ENCODE data around the gene MPP3. TPM values are rescaled to one million over a fixed set of nuclear protein-coding genes. Genes with fewer than 3 reads are reported as not detected.

Gene MPP3
- total RNA-seq (10 to 100 TPM in 1 of 7 donors, 1 to 10 TPM in 6; 2.7 to 17.2 (median 4.4) TPM), polyA plus RNA-seq (1 to 10 TPM; 2.7 to 2.9 TPM)
- long read RNA-seq, donor 1, partial matches to known transcripts = 8 of 18 reads
- long read RNA-seq, donor 1, other reads (novel, unspliced or antisense) = 9 of 18 reads
- long read RNA-seq, donor 2 = 0 reads
- long read RNA-seq, donor 3, partial matches to known transcripts = 2 of 16 reads
- long read RNA-seq, donor 3, other reads (novel, unspliced or antisense) = 12 of 16 reads

DNA sequence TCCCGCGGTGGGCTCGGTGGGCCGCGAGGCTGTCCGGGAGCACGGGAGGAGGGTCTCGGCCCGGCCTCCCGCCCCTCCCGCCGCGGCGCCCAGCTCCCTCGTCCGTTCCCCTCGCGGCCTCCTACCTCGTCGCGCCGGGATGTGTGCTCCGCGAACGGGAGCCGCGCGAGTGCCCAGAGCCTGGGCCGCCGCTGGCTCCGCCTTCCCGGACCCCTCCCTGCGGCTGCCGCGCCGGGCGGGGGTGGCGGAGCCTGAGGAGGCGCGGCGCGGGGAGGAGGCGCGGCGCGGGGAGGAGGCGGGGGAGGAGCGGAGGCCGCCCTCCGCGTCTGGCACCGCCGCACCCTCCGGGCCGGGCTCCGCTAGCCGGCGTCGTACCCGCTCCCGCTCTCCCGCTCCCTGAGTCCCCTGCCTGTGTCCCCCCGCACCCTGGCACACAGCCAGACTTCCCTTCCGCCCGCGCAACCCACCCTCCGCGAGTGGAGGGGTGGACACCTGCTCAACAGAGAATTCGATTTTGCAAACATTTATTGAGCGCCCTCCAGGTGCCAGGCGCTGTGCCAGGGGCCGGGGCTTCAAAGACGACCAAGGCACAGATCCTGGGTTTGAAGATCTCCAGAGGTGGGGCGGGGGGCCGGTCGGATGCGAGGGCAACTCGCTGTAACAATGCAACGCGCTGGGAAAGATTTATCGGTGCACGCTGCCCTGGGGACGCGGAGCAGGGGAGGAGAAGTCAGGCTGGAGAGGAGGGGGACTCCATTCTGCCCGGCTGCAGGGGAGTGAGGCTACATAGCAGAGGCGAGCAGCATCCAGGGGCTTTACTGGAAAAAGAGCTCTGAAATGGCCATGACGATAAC lies at the start of gene MPP3:
Gene MPP3, minus strand, starts transcription at position 171 of the 854 bp plus-strand sequence. CDS start 1,240 bp downstream, outside the sequence.
- TF ChIP-seq POLR2A (IDR thresholded peaks at IDR 0.05) (peak; percentile 29), EP300 (IDR thresholded peaks at IDR 0.05) (no peak)

GRCh38 chr17:43881758-43882505 lies 49.0 kb upstream of the MPP3 start:
- Histone ChIP-seq H3K27me3 (no peaks in the 10 kb centered on the region), H3K27ac (no peak overlapping the region), H3K4me3 (no peak overlapping the region), H3K4me1 (ENCODE audit: insufficient read depth) (peaks cover 2% of the 10 kb centered on the region), H3K9me3 (no peaks in the 10 kb centered on the region), H3K36me3 (no peaks in the 10 kb centered on the region)
- DNase-seq = no peak
- intact Hi-C loops (cut with DNase I) = no loop called here
- 89 to 93% (median 91%) methylated on average over 27 of the region's 27 CpGs for WGBS, 3 donors
- TF ChIP-seq, protein P1, sequence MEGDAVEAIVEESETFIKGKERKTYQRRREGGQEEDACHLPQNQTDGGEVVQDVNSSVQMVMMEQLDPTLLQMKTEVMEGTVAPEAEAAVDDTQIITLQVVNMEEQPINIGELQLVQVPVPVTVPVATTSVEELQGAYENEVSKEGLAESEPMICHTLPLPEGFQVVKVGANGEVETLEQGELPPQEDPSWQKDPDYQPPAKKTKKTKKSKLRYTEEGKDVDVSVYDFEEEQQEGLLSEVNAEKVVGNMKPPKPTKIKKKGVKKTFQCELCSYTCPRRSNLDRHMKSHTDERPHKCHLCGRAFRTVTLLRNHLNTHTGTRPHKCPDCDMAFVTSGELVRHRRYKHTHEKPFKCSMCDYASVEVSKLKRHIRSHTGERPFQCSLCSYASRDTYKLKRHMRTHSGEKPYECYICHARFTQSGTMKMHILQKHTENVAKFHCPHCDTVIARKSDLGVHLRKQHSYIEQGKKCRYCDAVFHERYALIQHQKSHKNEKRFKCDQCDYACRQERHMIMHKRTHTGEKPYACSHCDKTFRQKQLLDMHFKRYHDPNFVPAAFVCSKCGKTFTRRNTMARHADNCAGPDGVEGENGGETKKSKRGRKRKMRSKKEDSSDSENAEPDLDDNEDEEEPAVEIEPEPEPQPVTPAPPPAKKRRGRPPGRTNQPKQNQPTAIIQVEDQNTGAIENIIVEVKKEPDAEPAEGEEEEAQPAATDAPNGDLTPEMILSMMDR (IDR thresholded peaks at IDR 0.05) = no peak
- TF ChIP-seq POLR2A (IDR thresholded peaks at IDR 0.05) (no peak), EP300 (IDR thresholded peaks at IDR 0.05) (no peak)

More for the DNA sequence above, at the start of gene MPP3:
- DNase-seq = peak; percentile 59 to 74 (median 64)
- WGBS, 3 donors = 1 to 4% (median 2%) methylated on average over 21 to 70 of the region's 87 CpGs
- no peaks in the 10 kb centered on the region for H3K27me3 ChIP-seq
- no peaks in the 10 kb centered on the region for H3K9me3 ChIP-seq
- H3K27ac ChIP-seq = no peak within 1 kb of the TSS
- intact Hi-C loops (cut with DNase I) = no loop called here
- peaks cover 7% of the 10 kb centered on the region for H3K4me1 ChIP-seq (ENCODE audit: insufficient read depth)
- peak within 1 kb of the TSS; percentile 63 for H3K4me3 ChIP-seq
- no peaks in the 10 kb centered on the region for H3K36me3 ChIP-seq

GRCh38 chr17:43881181-43881580 lies 48.2 kb upstream of the MPP3 start:
- Histone ChIP-seq H3K4me1 (ENCODE audit: insufficient read depth) (peaks cover 2% of the 10 kb centered on the region), H3K27ac (no peak overlapping the region), H3K9me3 (no peaks in the 10 kb centered on the region), H3K27me3 (no peaks in the 10 kb centered on the region), H3K4me3 (no peak overlapping the region), H3K36me3 (no peaks in the 10 kb centered on the region)
- no peak for TF ChIP-seq EP300 (IDR thresholded peaks at IDR 0.05)
- TF ChIP-seq POLR2A (IDR thresholded peaks at IDR 0.05) = no peak
- TF ChIP-seq, protein P1 (IDR thresholded peaks at IDR 0.05) = no peak
- intact Hi-C loops (cut with DNase I) = no loop called here
- no peak for DNase-seq
- 92 to 96% (median 94%) methylated on average over 12 of the region's 12 CpGs for WGBS, 3 donors

DNA sequence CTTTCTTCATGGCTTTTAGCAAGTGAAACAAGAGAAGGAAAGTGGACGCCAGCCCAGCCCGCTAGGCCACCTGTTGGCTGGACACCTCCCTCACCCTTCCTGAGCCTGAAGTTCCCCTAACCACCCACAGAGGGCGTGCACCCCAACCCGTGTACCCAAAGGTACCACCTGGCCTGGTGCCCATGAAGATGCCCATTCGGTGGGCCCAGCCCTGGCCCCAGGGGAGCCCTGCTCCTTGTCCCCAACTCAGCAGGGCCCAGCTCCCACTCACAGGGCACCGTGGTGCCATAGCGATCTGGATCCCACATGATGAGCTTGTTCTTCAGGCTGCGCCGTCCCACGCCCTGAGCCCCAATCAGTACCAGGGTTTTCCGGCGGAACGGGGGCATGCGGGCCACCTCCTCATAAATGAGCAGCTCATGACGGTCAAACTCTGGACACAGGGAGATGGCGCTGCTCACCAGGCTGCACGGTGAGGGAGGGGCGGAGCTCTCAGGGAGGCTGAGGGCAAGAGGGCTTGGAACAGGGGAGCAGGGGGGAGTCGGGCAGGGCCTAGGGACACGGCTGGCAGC lies 47.6 kb upstream of the MPP3 start:
- Histone ChIP-seq H3K4me1 (ENCODE audit: insufficient read depth) (peaks cover 2% of the 10 kb centered on the region), H3K36me3 (no peaks in the 10 kb centered on the region)

More for the DNA sequence above, 47.6 kb upstream of the MPP3 start:
- Histone ChIP-seq H3K27ac (no peak overlapping the region), H3K4me3 (no peak overlapping the region), H3K9me3 (no peaks in the 10 kb centered on the region), H3K27me3 (no peaks in the 10 kb centered on the region)
- peak in 1 of 5 donors; percentile 52 for DNase-seq
- WGBS, 3 donors = 81 to 85% (median 82%) methylated on average over 20 of the region's 20 CpGs
- no peak for TF ChIP-seq EP300 (IDR thresholded peaks at IDR 0.05)
- intact Hi-C loops (cut with DNase I) = no loop called here

Data from ovary (tissue), 10 donors.